ENCODE results near the gene PROSER2.

- no peak for TF ChIP-seq ZBTB33 (CRISPR knock-in tag; IDR thresholded peaks at IDR 0.05)
- TF ChIP-seq GABPB2 (CRISPR knock-in tag; conservative IDR thresholded peaks at IDR 0.05): no peak
- no peak for TF ChIP-seq KDM1A (IDR thresholded peaks at IDR 0.05)
- no peak for TF ChIP-seq USF2 (CRISPR knock-in tag; IDR thresholded peaks at IDR 0.05)
- TF ChIP-seq CTCF (IDR thresholded peaks at IDR 0.05 in 2 of 3, conservative IDR thresholded peaks at IDR 0.05 in 1 of 3; ENCODE audit: insufficient read depth in 2 of 3, low read depth in 1 of 3, low read length in 3 of 3): no peak
- TF ChIP-seq PREB (CRISPR knock-in tag; IDR thresholded peaks at IDR 0.05): no peak
- no peak for TF ChIP-seq EZH2 (IDR thresholded peaks at IDR 0.05; ENCODE audit: borderline replicate concordance, low read depth, low read length)
- TF ChIP-seq SREBF2 (CRISPR knock-in tag; IDR thresholded peaks at IDR 0.05): no peak
These were observed 42.0 kb upstream of the PROSER2 start for GRCh38 chr10:11781114-11781513.
